Kidney (tissue), 14 donors: ENCODE measurements around the gene ANKRD40CL. TPM values are rescaled to one million over a fixed set of nuclear protein-coding genes. Genes with fewer than 3 reads are reported as not detected.

Experiments used
- DNase-seq, 5 donors: peaks; one replicate each; pipeline ENCODE4 v3.0.0-alpha.2; 2013 to 2020
- FAIRE-seq: peaks from 2 replicates; lab custom pipeline; 2012; peaks lifted over from hg19 to GRCh38; lab: Jason Lieb, UNC
- H3K27ac ChIP-seq, 2 donors: one replicate each; pipeline ENCODE4 v1.7.0; 2013; ENCODE audit warnings: low read depth in 2 of 2, low read length in 2 of 2, inconsistent platforms in 1 of 2
- H3K27me3 ChIP-seq: one replicate; pipeline ENCODE4 v1.7.1; 2013; ENCODE audit warnings: low read length, inconsistent platforms; ENCODE audit not compliant: control insufficient read depth, insufficient read depth
- H3K36me3 ChIP-seq, 3 donors: one replicate each; pipeline versions ENCODE4 v1.7.0 to v1.7.1; 2013; ENCODE audit warnings: low read length in 3 of 3, control low read depth in 1 of 3, inconsistent platforms in 1 of 3; ENCODE audit not compliant: insufficient read depth in 3 of 3, control insufficient read depth in 2 of 3
- H3K4me1 ChIP-seq, 3 donors: one replicate each; pipeline versions ENCODE4 v1.7.0 to v1.7.1; 2013; ENCODE audit warnings: low read length in 3 of 3, inconsistent platforms in 1 of 3, low read depth in 1 of 3; ENCODE audit not compliant: control insufficient read depth in 2 of 3, insufficient read depth in 2 of 3
- H3K4me3 ChIP-seq, 3 donors: one replicate each; pipeline versions ENCODE4 v1.7.0 to v1.8.1; 2013; ENCODE audit warnings: low read length in 3 of 3, control low read depth in 1 of 3, inconsistent platforms in 1 of 3
- H3K9ac ChIP-seq, 3 donors: one replicate each; pipeline versions ENCODE4 v1.7.0 to v1.7.1; 2013; ENCODE audit warnings: low read length in 3 of 3, control low read depth in 1 of 3, inconsistent platforms in 1 of 3
- H3K9me3 ChIP-seq, 3 donors: one replicate each; pipeline versions ENCODE4 v1.7.0 to v1.7.1; 2013; ENCODE audit warnings: low read length in 3 of 3, control low read depth in 1 of 3, inconsistent platforms in 1 of 3; ENCODE audit not compliant: control insufficient read depth in 2 of 3, insufficient read depth in 1 of 3
- CTCF ChIP-seq: IDR thresholded peaks from 3 replicates; pipeline ENCODE4 v1.5.1; 2012; ENCODE audit warnings: mild to moderate bottlenecking, moderate library complexity, borderline replicate concordance; ENCODE audit not compliant: insufficient read depth; ENCODE audit errors: extremely low read depth
- intact Hi-C: fragments of 100-400 bp; cut with DNase I; formaldehyde crosslinking; loops from one replicate; pipeline ENCODE4 v1.11.1; 2022
- polyA plus RNA-seq: library from polyadenylated mRNA; stranded (reverse); fragments of 350-450 nt; fragmentation: Illumina TruSeq; extraction: RNeasy Lipid Tissue Mini Kit (QIAGEN cat#74804); gene quantifications from one replicate; pipeline ENCODE4 v1.2.3, GENCODE V29; 2014; ENCODE audit warnings: low read depth, low replicate concordance; ENCODE audit not compliant: insufficient read depth
- total RNA-seq: library from RNA; stranded (reverse); fragmentation: NEBNext Ultra II Directional; extraction: Animal tissue kit (Norgen Biotek cat#: 25700); gene quantifications from one replicate; pipeline ENCODE4 v1.2.1, GENCODE V29; 2021
- donor health status: control.
- donor health status: control.
- donor health status: control.
- donor health status: control.
- donor health status: control.
- donor health status: DM: yes; HTN: yes; CAD: no.
- donor health status: Normal renal cell carcinoma (clear cell type).

Gene ANKRD40CL
- total and polyA plus RNA-seq, 2 donors from 2014 or later = not detected

- no peaks in the 10 kb centered on the region for H3K9me3 ChIP-seq
- intact Hi-C loops = no loop called here
- no peaks in the 10 kb centered on the region for H3K36me3 ChIP-seq
- DNase-seq (no peak), FAIRE-seq (no peak)
- TF ChIP-seq CTCF = no peak
- H3K27ac ChIP-seq = no peak overlapping the region
- H3K4me3 ChIP-seq = no peak overlapping the region
- H3K4me1 ChIP-seq = peaks cover 0 to 2% (median 0%) of the 10 kb centered on the region in 3 donors
- H3K9ac ChIP-seq = no peak overlapping the region
- H3K27me3 ChIP-seq = no peaks in the 10 kb centered on the region
Measured at GRCh38 chr17:50771991-50772785, 4.9 kb upstream of the ANKRD40CL start.

GRCh38 chr17:50770346-50770745 is 3.0 kb upstream of the ANKRD40CL start:
- H3K9ac ChIP-seq = no peak overlapping the region
- no peak for TF ChIP-seq CTCF
- H3K27me3 ChIP-seq = no peaks in the 10 kb centered on the region
- H3K9me3 ChIP-seq = no peaks in the 10 kb centered on the region
- no peak overlapping the region for H3K27ac ChIP-seq
- no peaks in the 10 kb centered on the region for H3K36me3 ChIP-seq
- DNase-seq = no peak
- FAIRE-seq = no peak
- intact Hi-C loops = no loop called here
- no peak overlapping the region for H3K4me3 ChIP-seq
- peaks cover 0 to 12% (median 3%) of the 10 kb centered on the region in 3 donors for H3K4me1 ChIP-seq

- DNase-seq (no peak), FAIRE-seq (no peak)
- no peaks in the 10 kb centered on the region for H3K27me3 ChIP-seq
- H3K36me3 ChIP-seq = no peaks in the 10 kb centered on the region
- intact Hi-C loops = no loop called here
- peaks cover 0 to 12% (median 6%) of the 10 kb centered on the region in 3 donors for H3K4me1 ChIP-seq
- no peaks in the 10 kb centered on the region for H3K9me3 ChIP-seq
- H3K27ac ChIP-seq = no peak overlapping the region
- TF ChIP-seq CTCF = no peak
- no peak overlapping the region for H3K4me3 ChIP-seq
- H3K9ac ChIP-seq = no peak overlapping the region
Measured at GRCh38 chr17:50769884-50770283, 2.6 kb upstream of the ANKRD40CL start.
